DND-41 (cell line): ENCODE results near the gene ARAF.

ENCODE experiments used
- ATAC-seq: fragments of 200-7000 bp; cut with Tn5 transposase; 3 replicates; pipeline ENCODE4 v1.9.1; 2021; ENCODE audit warnings: low read depth; ENCODE audit not compliant: insufficient read depth
- DNase-seq: peaks from one replicate; pipeline ENCODE4 v3.0.0-alpha.2; 2020
- H2AFZ ChIP-seq: 2 replicates; pipeline ENCODE4 v1.6.0; 2012; ENCODE audit warnings: low read depth, low read length
- H3K27ac ChIP-seq: 2 replicates; pipeline ENCODE4 v1.5.1; 2012; ENCODE audit warnings: low read length, inconsistent platforms
- H3K27me3 ChIP-seq: fragments of 200-600 bp; sonication (generic); 2 replicates; pipeline ENCODE4 v1.6.0; 2012; ENCODE audit warnings: low read length, mild to moderate bottlenecking, inconsistent platforms; ENCODE audit not compliant: insufficient read depth, poor library complexity
- H3K36me3 ChIP-seq: 2 replicates; pipeline ENCODE4 v1.5.1; 2012; ENCODE audit warnings: low read length, inconsistent platforms; ENCODE audit not compliant: insufficient read depth
- H3K4me1 ChIP-seq: 2 replicates; pipeline ENCODE4 v1.5.1; 2012; ENCODE audit warnings: mild to moderate bottlenecking, low read length; ENCODE audit not compliant: insufficient read depth
- H3K4me2 ChIP-seq: 2 replicates; pipeline ENCODE4 v1.6.0; 2012; ENCODE audit warnings: mild to moderate bottlenecking, moderate library complexity, low read length, inconsistent platforms; ENCODE audit not compliant: insufficient read depth
- H3K4me3 ChIP-seq, 2 experiments: fragments of 200-600 bp in 1 of 2; shearing (Covaris generic) in 1 of 2; 2 replicates each; pipeline ENCODE4 v1.5.1; 2012 to 2016; ENCODE audit warnings: inconsistent platforms in 2 of 2, low read length in 2 of 2, mild to moderate bottlenecking in 2 of 2, low read depth in 1 of 2, moderate library complexity in 1 of 2
- H3K79me2 ChIP-seq: 2 replicates; pipeline ENCODE4 v1.6.0; 2012; ENCODE audit warnings: low read length, inconsistent platforms; ENCODE audit not compliant: insufficient read depth
- H3K9ac ChIP-seq: 2 replicates; pipeline ENCODE4 v1.6.0; 2012; ENCODE audit warnings: low read depth, mild to moderate bottlenecking, inconsistent platforms, low read length, moderate library complexity
- H3K9me3 ChIP-seq: 2 replicates; pipeline ENCODE4 v1.5.1; 2012; ENCODE audit warnings: low read length, moderate library complexity, mild to moderate bottlenecking, inconsistent platforms; ENCODE audit not compliant: insufficient read depth, severe bottlenecking
- H4K20me1 ChIP-seq: 2 replicates; pipeline ENCODE4 v1.6.0; 2012; ENCODE audit warnings: low read length; ENCODE audit not compliant: insufficient read depth
- EZH2 ChIP-seq: IDR thresholded peaks from 3 replicates; pipeline ENCODE4 v1.6.1; 2012; ENCODE audit warnings: borderline replicate concordance, low read depth, mild to moderate bottlenecking, moderate library complexity, low read length, inconsistent platforms; ENCODE audit not compliant: severe bottlenecking
- TF ChIP-seq, protein P1 (sequence below): IDR thresholded peaks from 2 replicates; pipeline ENCODE4 v1.5.1; 2012; ENCODE audit warnings: borderline replicate concordance, low read length, moderate library complexity, mild to moderate bottlenecking; ENCODE audit not compliant: poor library complexity, severe bottlenecking; ENCODE audit errors: extremely low read depth

The ARAF gene

GRCh38 chrX:47584714-47585113, 23.7 kb downstream of the ARAF start:
- H4K20me1 ChIP-seq: no peaks in the 10 kb centered on the region
- no peak overlapping the region for H3K9ac ChIP-seq
- ATAC-seq (no peak), DNase-seq (no peak)
- no peak overlapping the region for H3K4me2 ChIP-seq
- TF ChIP-seq EZH2: no peak
- TF ChIP-seq, protein P1, sequence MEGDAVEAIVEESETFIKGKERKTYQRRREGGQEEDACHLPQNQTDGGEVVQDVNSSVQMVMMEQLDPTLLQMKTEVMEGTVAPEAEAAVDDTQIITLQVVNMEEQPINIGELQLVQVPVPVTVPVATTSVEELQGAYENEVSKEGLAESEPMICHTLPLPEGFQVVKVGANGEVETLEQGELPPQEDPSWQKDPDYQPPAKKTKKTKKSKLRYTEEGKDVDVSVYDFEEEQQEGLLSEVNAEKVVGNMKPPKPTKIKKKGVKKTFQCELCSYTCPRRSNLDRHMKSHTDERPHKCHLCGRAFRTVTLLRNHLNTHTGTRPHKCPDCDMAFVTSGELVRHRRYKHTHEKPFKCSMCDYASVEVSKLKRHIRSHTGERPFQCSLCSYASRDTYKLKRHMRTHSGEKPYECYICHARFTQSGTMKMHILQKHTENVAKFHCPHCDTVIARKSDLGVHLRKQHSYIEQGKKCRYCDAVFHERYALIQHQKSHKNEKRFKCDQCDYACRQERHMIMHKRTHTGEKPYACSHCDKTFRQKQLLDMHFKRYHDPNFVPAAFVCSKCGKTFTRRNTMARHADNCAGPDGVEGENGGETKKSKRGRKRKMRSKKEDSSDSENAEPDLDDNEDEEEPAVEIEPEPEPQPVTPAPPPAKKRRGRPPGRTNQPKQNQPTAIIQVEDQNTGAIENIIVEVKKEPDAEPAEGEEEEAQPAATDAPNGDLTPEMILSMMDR: no peak
- H3K4me1 ChIP-seq: peaks cover 26% of the 10 kb centered on the region
- no peaks in the 10 kb centered on the region for H3K79me2 ChIP-seq
- no peak overlapping the region for H3K27ac ChIP-seq
- H2AFZ ChIP-seq: no peak overlapping the region
- no peak overlapping the region for H3K4me3 ChIP-seq
- H3K36me3 ChIP-seq: no peaks in the 10 kb centered on the region
- no peaks in the 10 kb centered on the region for H3K27me3 ChIP-seq
- no peaks in the 10 kb centered on the region for H3K9me3 ChIP-seq

GRCh38 chrX:47585273-47585672, 24.3 kb downstream of the ARAF start:
- Histone ChIP-seq H4K20me1 (no peaks in the 10 kb centered on the region), H2AFZ (no peak overlapping the region), H3K9ac (no peak overlapping the region), H3K4me2 (no peak overlapping the region), H3K36me3 (no peaks in the 10 kb centered on the region), H3K27me3 (no peaks in the 10 kb centered on the region), H3K4me1 (peaks cover 26% of the 10 kb centered on the region), H3K4me3 (no peak overlapping the region), H3K27ac (no peak overlapping the region), H3K79me2 (no peaks in the 10 kb centered on the region), H3K9me3 (no peaks in the 10 kb centered on the region)
- no peak for DNase-seq
- ATAC-seq: no peak
- TF ChIP-seq, protein P1: no peak
- no peak for TF ChIP-seq EZH2

GRCh38 chrX:47586043-47586787, 25.2 kb downstream of the ARAF start:
- no peak overlapping the region for H3K27ac ChIP-seq
- TF ChIP-seq, protein P1: no peak
- no peak for TF ChIP-seq EZH2
- H3K79me2 ChIP-seq: no peaks in the 10 kb centered on the region
- no peaks in the 10 kb centered on the region for H3K9me3 ChIP-seq
- no peaks in the 10 kb centered on the region for H3K27me3 ChIP-seq
- DNase-seq (no peak), ATAC-seq (no peak)
- peaks cover 25% of the 10 kb centered on the region for H3K4me1 ChIP-seq
- H4K20me1 ChIP-seq: no peaks in the 10 kb centered on the region
- H3K9ac ChIP-seq: no peak overlapping the region
- no peak overlapping the region for H2AFZ ChIP-seq
- H3K4me3 ChIP-seq: no peak overlapping the region
- H3K4me2 ChIP-seq: no peak overlapping the region
- H3K36me3 ChIP-seq: no peaks in the 10 kb centered on the region
